WTC11 (cell line): Measurements from ENCODE around the gene COG1. TPM values are rescaled to one million over a fixed set of nuclear protein-coding genes. Genes with fewer than 3 reads are reported as not detected.

ENCODE experiments used
- ATAC-seq: fragments of 200-7000 bp; cut with Tn5 transposase; 2 replicates; pipeline ENCODE4 v1.10.0; 2021; ENCODE audit warnings: mild to moderate bottlenecking, moderate library complexity
- CTCF ChIA-PET: fragments of 300-600 bp; sonication (Branson Sonifier 250); formaldehyde crosslinking; loops from one replicate; lab custom pipeline; 2021; ENCODE audit warnings: antibody characterized with exemption; lab: Charles Lee
- POLR2A ChIA-PET: fragments of 350-600 bp; sonication (Branson Sonifier 250); formaldehyde crosslinking; loops from one replicate; lab custom pipeline; 2021; ENCODE audit warnings: antibody characterized with exemption; lab: Charles Lee
- DNase-seq: peaks from one replicate; pipeline ENCODE4 v3.0.0; 2021; ENCODE audit warnings: low spot score
- H3K27ac Mint-ChIP-seq: 2 replicates; pipeline ENCODE4 v1.8.0; 2021; ENCODE audit warnings: mixed read lengths
- H3K27me3 Mint-ChIP-seq: 2 replicates; pipeline ENCODE4 v1.8.0; 2021; ENCODE audit warnings: low read depth, mild to moderate bottlenecking, moderate library complexity, mixed read lengths
- H3K36me3 Mint-ChIP-seq: 2 replicates; pipeline ENCODE4 v1.8.0; 2021; ENCODE audit warnings: mixed read lengths
- H3K4me1 Mint-ChIP-seq: 2 replicates; pipeline ENCODE4 v1.8.0; 2022; ENCODE audit warnings: mixed read lengths
- H3K4me3 Mint-ChIP-seq: 2 replicates; pipeline ENCODE4 v1.8.0; 2021; ENCODE audit warnings: mild to moderate bottlenecking, moderate library complexity, mixed read lengths
- H3K9me3 Mint-ChIP-seq: 2 replicates; pipeline ENCODE4 v1.8.0; 2021; ENCODE audit warnings: mixed read lengths
- CTCF ChIP-seq: fragments of 200-600 bp; IDR thresholded peaks from 2 replicates; pipeline ENCODE4 v1.8.0; 2022; ENCODE audit warnings: antibody characterized with exemption
- E2F1 ChIP-seq: sonication (generic); formaldehyde crosslinking; IDR thresholded peaks from 2 replicates; pipeline ENCODE4 v1.8.0; 2022; ENCODE audit warnings: mild to moderate bottlenecking, missing genetic modification reagents
- GABPB1 ChIP-seq: sonication (generic); formaldehyde crosslinking; IDR thresholded peaks from 2 replicates; pipeline ENCODE4 v1.8.1; 2023; ENCODE audit warnings: mild to moderate bottlenecking, missing genetic modification reagents
- NR2C2 ChIP-seq: sonication (generic); formaldehyde crosslinking; IDR thresholded peaks from 2 replicates; pipeline ENCODE4 v1.8.0; 2022; ENCODE audit warnings: mild to moderate bottlenecking, missing genetic modification reagents
- TEAD4 ChIP-seq: sonication (generic); formaldehyde crosslinking; IDR thresholded peaks from 2 replicates; pipeline ENCODE4 v1.8.0; 2022; ENCODE audit warnings: mild to moderate bottlenecking, missing genetic modification reagents
- ZNF121 ChIP-seq: sonication (generic); formaldehyde crosslinking; IDR thresholded peaks from 2 replicates; pipeline ENCODE4 v1.8.0; 2023; ENCODE audit warnings: missing genetic modification reagents
- ZNF138 ChIP-seq: sonication (generic); formaldehyde crosslinking; conservative IDR thresholded peaks from 2 replicates; pipeline ENCODE4 v1.8.1; 2022; ENCODE audit warnings: mild to moderate bottlenecking, moderate library complexity, missing genetic modification reagents
- ZNF281 ChIP-seq: sonication (generic); formaldehyde crosslinking; IDR thresholded peaks from 2 replicates; pipeline ENCODE4 v1.8.0; 2023; ENCODE audit warnings: mild to moderate bottlenecking, missing genetic modification reagents
- ZNF317 ChIP-seq: sonication (generic); formaldehyde crosslinking; IDR thresholded peaks from 2 replicates; pipeline ENCODE4 v1.8.1; 2023; ENCODE audit warnings: low read depth, mild to moderate bottlenecking, moderate library complexity, missing genetic modification reagents, borderline replicate concordance
- ZNF416 ChIP-seq: fragments of 250-450 bp; sonication (Bioruptor Pico); IDR thresholded peaks from 2 replicates; pipeline ENCODE4 v1.9.0; 2021; ENCODE audit warnings: mild to moderate bottlenecking, inconsistent platforms
- ZNF425 ChIP-seq: fragments of 250-450 bp; sonication (Bioruptor Pico); conservative IDR thresholded peaks from 2 replicates; pipeline ENCODE4 v1.9.0; 2021; ENCODE audit warnings: mild to moderate bottlenecking
- ZNF532 ChIP-seq: fragments of 250-450 bp; sonication (Bioruptor Pico); IDR thresholded peaks from 2 replicates; pipeline ENCODE4 v1.9.0; 2021; ENCODE audit warnings: mild to moderate bottlenecking, borderline replicate concordance
- ZNF671 ChIP-seq: fragments of 250-450 bp; sonication (Bioruptor Pico); IDR thresholded peaks from 2 replicates; pipeline ENCODE4 v1.8.0; 2021; ENCODE audit warnings: mild to moderate bottlenecking
- total RNA-seq: library from RNA; stranded (reverse); gene quantifications from 3 replicates; pipeline ENCODE4 v1.2.3, GENCODE V29; 2021

Gene COG1
- total RNA-seq, 1 experiment from 2014 or later: 22.6 TPM

GRCh38 chr17:73160980-73161630, 31.8 kb upstream of the COG1 start:
- no peak for DNase-seq
- no peak overlapping the region for H3K4me3 Mint-ChIP-seq
- no peaks in the 10 kb centered on the region for H3K9me3 Mint-ChIP-seq
- peaks cover 44% of the 10 kb centered on the region for H3K27me3 Mint-ChIP-seq
- TF ChIP-seq ZNF281 (CRISPR knock-in tag): no peak
- no peak for TF ChIP-seq ZNF671
- TF ChIP-seq NR2C2: no peak
- TF ChIP-seq GABPB1 (CRISPR knock-in tag): no peak
- no peak for TF ChIP-seq CTCF
- no peak for TF ChIP-seq E2F1 (CRISPR knock-in tag)
- TF ChIP-seq ZNF532: no peak
- no peak for TF ChIP-seq ZNF425 (CRISPR knock-in tag)
- TF ChIP-seq TEAD4 (CRISPR knock-in tag): no peak
- no peak for TF ChIP-seq ZNF317 (CRISPR knock-in tag)
- TF ChIP-seq ZNF138 (CRISPR knock-in tag): no peak
- TF ChIP-seq ZNF416 (CRISPR knock-in tag): no peak
- H3K27ac Mint-ChIP-seq: no peak overlapping the region
- POLR2A ChIA-PET: interaction anchor here (0.5 to 0.6 kb wide), 2 partner anchors 61 to 71 kb away, joined by 3 read pairs; no protein-coding TSS in a partner anchor
- CTCF ChIA-PET: interaction anchor here (1.5 to 2.1 kb wide), 3 partner anchors 175 to 604 kb away, joined by 3 to 7 read pairs (median 6); no protein-coding TSS in a partner anchor
- peaks cover 42% of the 10 kb centered on the region for H3K4me1 Mint-ChIP-seq
- no peak for ATAC-seq
- H3K36me3 Mint-ChIP-seq: no peaks in the 10 kb centered on the region

- no peak for TF ChIP-seq ZNF121 (CRISPR knock-in tag)
- no peak for TF ChIP-seq ZNF532
- no peak overlapping the region for H3K27ac Mint-ChIP-seq
- peaks cover 39% of the 10 kb centered on the region for H3K4me1 Mint-ChIP-seq
- peaks cover 64% of the 10 kb centered on the region for H3K27me3 Mint-ChIP-seq
- DNase-seq: no peak
- CTCF ChIA-PET: interaction anchor here (2.3 to 3.4 kb wide), 3 partner anchors 26 to 436 kb away, joined by 13 to 32 read pairs (median 25); no protein-coding TSS in a partner anchor
- H3K36me3 Mint-ChIP-seq: no peaks in the 10 kb centered on the region
- no peak for ATAC-seq
- no peaks in the 10 kb centered on the region for H3K9me3 Mint-ChIP-seq
- POLR2A ChIA-PET: no interaction called here
- no peak overlapping the region for H3K4me3 Mint-ChIP-seq
Observed at GRCh38 chr17:73163043-73163442, 29.8 kb upstream of the COG1 start.
